Activated CD4-positive, alpha-beta T cell treated with anti-CD3 and anti-CD28 coated beads, Interleukin-2, Interleukin-4, amounts not matched to agents 100 ng/mL and 50 ng/mL, durations not matched to agents 16 hours and 8 hours (primary cell): ENCODE data around the gene SERPINF2.
"Not testable (repeated sequence)": the region's sequence is repeated elsewhere in the genome, so short reads cannot be mapped to it uniquely, and the experiment has no call there.

ENCODE experiments used
- DNase-seq: peaks from one replicate; pipeline ENCODE4 v3.0.0-alpha.2; 2020; ENCODE audit warnings: low spot score

The SERPINF2 gene

GRCh38 chr17:1742371-1743087 is at the start of gene SERPINF2:
SERPINF2 (plus strand) TSS chr17:1742871; CDS start chr17:1744996, 2,125 bp downstream.
- DNase-seq, result no peak

- DNase-seq, result no peak
Measured at GRCh38 chr17:1693339-1693738, 49.3 kb upstream of the SERPINF2 start.

- no peak for DNase-seq
Measured at GRCh38 chr17:1695365-1695764, 47.3 kb upstream of the SERPINF2 start.

GRCh38 chr17:1697681-1698080 is 45.0 kb upstream of the SERPINF2 start:
- no peak for DNase-seq

- DNase-seq, result not testable (repeated sequence)
Measured at GRCh38 chr17:1699891-1700290, 42.8 kb upstream of the SERPINF2 start.

- no peak for DNase-seq
Measured at GRCh38 chr17:1703063-1703462, 39.6 kb upstream of the SERPINF2 start.

GRCh38 chr17:1705004-1705403 is 37.7 kb upstream of the SERPINF2 start:
- DNase-seq, result no peak

- no peak for DNase-seq
Measured at GRCh38 chr17:1707107-1707506, 35.6 kb upstream of the SERPINF2 start.

GRCh38 chr17:1708791-1709346 is 33.8 kb upstream of the SERPINF2 start:
- DNase-seq, result not testable (repeated sequence)

GRCh38 chr17:1709403-1709951 is 33.2 kb upstream of the SERPINF2 start:
- DNase-seq, result no peak

- no peak for DNase-seq
Measured at GRCh38 chr17:1709971-1710806, 32.5 kb upstream of the SERPINF2 start, which contains the start of gene TLCD2. TLCD2 (minus strand) TSS chr17:1710377; CDS start chr17:1710242, 135 bp downstream.

- no peak for DNase-seq
Measured at GRCh38 chr17:1710807-1711553, 31.7 kb upstream of the SERPINF2 start.

- no peak for DNase-seq
Measured at GRCh38 chr17:1711804-1712203, 30.9 kb upstream of the SERPINF2 start.

GRCh38 chr17:1712271-1712670 is 30.4 kb upstream of the SERPINF2 start:
- no peak for DNase-seq

GRCh38 chr17:1713160-1713877 is 29.4 kb upstream of the SERPINF2 start:
- DNase-seq, result no peak

- no peak for DNase-seq
Measured at GRCh38 chr17:1713878-1714426, 28.7 kb upstream of the SERPINF2 start.

- DNase-seq, result no peak
Measured at GRCh38 chr17:1714427-1714979, 28.2 kb upstream of the SERPINF2 start.

GRCh38 chr17:1714980-1715802 is 27.5 kb upstream of the SERPINF2 start:
- DNase-seq, result peak; percentile 50

GRCh38 chr17:1715803-1716075 is 26.9 kb upstream of the SERPINF2 start:
- no peak for DNase-seq
